SK-N-SH (cell line): ENCODE results near the gene HTR1D.

Experiments
- FOXM1 ChIP-seq: IDR thresholded peaks from 2 replicates; pipeline ENCODE4 v1.4.0; 2012; ENCODE audit warnings: low read depth, mild to moderate bottlenecking
- JUND ChIP-seq: IDR thresholded peaks from 2 replicates; pipeline ENCODE4 v1.4.0; 2012
- TAF1 ChIP-seq: IDR thresholded peaks from 2 replicates; pipeline ENCODE4 v1.6.1; 2012; ENCODE audit warnings: low read depth, mild to moderate bottlenecking, low read length, moderate library complexity, borderline replicate concordance
- TF ChIP-seq, protein P1 (sequence below): IDR thresholded peaks from 2 replicates; pipeline ENCODE4 v1.4.0; 2012; ENCODE audit warnings: low read depth
- TF ChIP-seq, protein P2 (sequence below): fragments of 200-600 bp; sonication (generic); IDR thresholded peaks from 2 replicates; pipeline ENCODE4 v1.6.1; 2017; ENCODE audit warnings: antibody characterized with exemption, mild to moderate bottlenecking, moderate library complexity

DNA sequence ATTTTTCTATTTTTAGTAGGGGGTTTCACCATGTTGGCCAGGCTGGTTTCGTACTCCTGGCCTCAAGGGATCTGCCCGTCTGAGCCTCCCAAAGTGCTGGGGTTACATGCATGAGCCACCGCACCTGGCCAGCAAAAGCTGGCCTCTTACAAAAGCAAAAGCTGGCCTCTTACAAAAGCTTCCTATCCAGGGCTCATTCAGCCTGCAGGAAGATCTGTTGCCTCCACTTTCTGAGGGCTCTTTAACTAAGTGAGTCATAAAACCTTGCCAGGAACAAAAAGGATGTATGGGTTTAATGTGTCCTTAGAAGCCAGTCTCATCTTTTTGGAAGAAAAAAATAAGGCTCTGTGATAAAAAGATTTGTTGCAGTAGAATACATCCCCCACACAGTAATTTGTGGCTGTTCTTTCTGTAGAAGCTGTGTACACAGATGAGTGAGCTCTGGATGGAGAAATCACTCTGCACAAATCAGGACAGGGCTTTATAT, 15.0 kb downstream of the HTR1D start:
- TF ChIP-seq TAF1 (no peak), JUND (peak; percentile 37), FOXM1 (no peak)
- TF ChIP-seq, protein P1, sequence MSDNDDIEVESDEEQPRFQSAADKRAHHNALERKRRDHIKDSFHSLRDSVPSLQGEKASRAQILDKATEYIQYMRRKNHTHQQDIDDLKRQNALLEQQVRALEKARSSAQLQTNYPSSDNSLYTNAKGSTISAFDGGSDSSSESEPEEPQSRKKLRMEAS: no peak
- TF ChIP-seq, protein P2, sequence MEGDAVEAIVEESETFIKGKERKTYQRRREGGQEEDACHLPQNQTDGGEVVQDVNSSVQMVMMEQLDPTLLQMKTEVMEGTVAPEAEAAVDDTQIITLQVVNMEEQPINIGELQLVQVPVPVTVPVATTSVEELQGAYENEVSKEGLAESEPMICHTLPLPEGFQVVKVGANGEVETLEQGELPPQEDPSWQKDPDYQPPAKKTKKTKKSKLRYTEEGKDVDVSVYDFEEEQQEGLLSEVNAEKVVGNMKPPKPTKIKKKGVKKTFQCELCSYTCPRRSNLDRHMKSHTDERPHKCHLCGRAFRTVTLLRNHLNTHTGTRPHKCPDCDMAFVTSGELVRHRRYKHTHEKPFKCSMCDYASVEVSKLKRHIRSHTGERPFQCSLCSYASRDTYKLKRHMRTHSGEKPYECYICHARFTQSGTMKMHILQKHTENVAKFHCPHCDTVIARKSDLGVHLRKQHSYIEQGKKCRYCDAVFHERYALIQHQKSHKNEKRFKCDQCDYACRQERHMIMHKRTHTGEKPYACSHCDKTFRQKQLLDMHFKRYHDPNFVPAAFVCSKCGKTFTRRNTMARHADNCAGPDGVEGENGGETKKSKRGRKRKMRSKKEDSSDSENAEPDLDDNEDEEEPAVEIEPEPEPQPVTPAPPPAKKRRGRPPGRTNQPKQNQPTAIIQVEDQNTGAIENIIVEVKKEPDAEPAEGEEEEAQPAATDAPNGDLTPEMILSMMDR: no peak
